Progenitor cell of endocrine pancreas (in vitro differentiated cells): ENCODE results near the gene INTS1. TPM values are rescaled to one million over a fixed set of nuclear protein-coding genes. Genes with fewer than 3 reads are reported as not detected.

Experiments
- DNase-seq: peaks from one replicate; pipeline ENCODE4 v3.0.0; 2021; ENCODE audit warnings: low spot score; ENCODE audit not compliant: unreplicated experiment
- H3K27ac Mint-ChIP-seq: 2 replicates; pipeline ENCODE4 v1.8.0; 2021; ENCODE audit warnings: mild to moderate bottlenecking, moderate library complexity, mixed read lengths
- H3K27me3 Mint-ChIP-seq: 2 replicates; pipeline ENCODE4 v1.8.0; 2021; ENCODE audit warnings: mixed read lengths
- H3K36me3 Mint-ChIP-seq: 2 replicates; pipeline ENCODE4 v1.8.0; 2022; ENCODE audit warnings: mixed read lengths; ENCODE audit not compliant: insufficient read depth
- H3K4me1 Mint-ChIP-seq: 2 replicates; pipeline ENCODE4 v1.8.0; 2021; ENCODE audit warnings: low read depth, mixed read lengths
- H3K4me3 Mint-ChIP-seq: 2 replicates; pipeline ENCODE4 v1.8.0; 2021; ENCODE audit warnings: low read depth, mild to moderate bottlenecking, moderate library complexity, mixed read lengths
- H3K9me3 Mint-ChIP-seq: 2 replicates; pipeline ENCODE4 v1.8.0; 2021; ENCODE audit warnings: low read depth, mixed read lengths
- CTCF ChIP-seq: fragments of 200-600 bp; sonication (generic); IDR thresholded peaks from one replicate; pipeline ENCODE4 v1.5.0; 2021; ENCODE audit warnings: antibody characterized with exemption, mild to moderate bottlenecking; ENCODE audit not compliant: unreplicated experiment
- total RNA-seq: library from RNA; stranded (reverse); gene quantifications from 2 replicates; pipeline ENCODE4 v1.2.1, GENCODE V29; 2021

Gene INTS1
- total RNA-seq, 1 donor from 2014 or later = 145 TPM

- Mint-ChIP-seq H3K27ac (no peak overlapping the region), H3K36me3 (no peaks in the 10 kb centered on the region), H3K4me1 (peaks cover 2% of the 10 kb centered on the region), H3K4me3 (no peak overlapping the region), H3K9me3 (no peaks in the 10 kb centered on the region), H3K27me3 (no peaks in the 10 kb centered on the region)
- DNase-seq = no peak
- TF ChIP-seq CTCF = no peak
Observed at GRCh38 chr7:1449951-1450350, 54.2 kb downstream of the INTS1 start.

- Mint-ChIP-seq H3K27me3 (no peaks in the 10 kb centered on the region), H3K36me3 (no peaks in the 10 kb centered on the region), H3K4me3 (no peak overlapping the region), H3K27ac (no peak overlapping the region), H3K4me1 (peaks cover 1% of the 10 kb centered on the region), H3K9me3 (no peaks in the 10 kb centered on the region)
- DNase-seq = no peak
- TF ChIP-seq CTCF = no peak
Observed at GRCh38 chr7:1449501-1449900, 54.7 kb downstream of the INTS1 start.

- no peaks in the 10 kb centered on the region for H3K9me3 Mint-ChIP-seq
- no peak for DNase-seq
- H3K4me3 Mint-ChIP-seq = no peak overlapping the region
- no peaks in the 10 kb centered on the region for H3K4me1 Mint-ChIP-seq
- no peaks in the 10 kb centered on the region for H3K36me3 Mint-ChIP-seq
- H3K27me3 Mint-ChIP-seq = no peaks in the 10 kb centered on the region
- no peak for TF ChIP-seq CTCF
- no peak overlapping the region for H3K27ac Mint-ChIP-seq
Observed at GRCh38 chr7:1448958-1449357, 55.2 kb downstream of the INTS1 start.

GRCh38 chr7:1447551-1448244 lies 56.5 kb downstream of the INTS1 start:
- TF ChIP-seq CTCF = no peak
- no peaks in the 10 kb centered on the region for H3K36me3 Mint-ChIP-seq
- DNase-seq = no peak
- H3K27ac Mint-ChIP-seq = no peak overlapping the region
- H3K27me3 Mint-ChIP-seq = no peaks in the 10 kb centered on the region
- no peaks in the 10 kb centered on the region for H3K9me3 Mint-ChIP-seq
- H3K4me3 Mint-ChIP-seq = no peak overlapping the region
- no peaks in the 10 kb centered on the region for H3K4me1 Mint-ChIP-seq

- no peak for TF ChIP-seq CTCF
- Mint-ChIP-seq H3K36me3 (no peaks in the 10 kb centered on the region), H3K4me1 (no peaks in the 10 kb centered on the region), H3K9me3 (no peaks in the 10 kb centered on the region), H3K27me3 (no peaks in the 10 kb centered on the region), H3K27ac (no peak overlapping the region), H3K4me3 (no peak overlapping the region)
- no peak for DNase-seq
Observed at GRCh38 chr7:1447112-1447511, 57.1 kb downstream of the INTS1 start.
